ENCODE results near the gene SCAMP3. TPM values are rescaled to one million over a fixed set of nuclear protein-coding genes. Genes with fewer than 3 reads are reported as not detected.

The SCAMP3 gene
- total and polyA plus RNA-seq, 2 donors from 2014 or later: 66.7 to 89.1 TPM

DNA sequence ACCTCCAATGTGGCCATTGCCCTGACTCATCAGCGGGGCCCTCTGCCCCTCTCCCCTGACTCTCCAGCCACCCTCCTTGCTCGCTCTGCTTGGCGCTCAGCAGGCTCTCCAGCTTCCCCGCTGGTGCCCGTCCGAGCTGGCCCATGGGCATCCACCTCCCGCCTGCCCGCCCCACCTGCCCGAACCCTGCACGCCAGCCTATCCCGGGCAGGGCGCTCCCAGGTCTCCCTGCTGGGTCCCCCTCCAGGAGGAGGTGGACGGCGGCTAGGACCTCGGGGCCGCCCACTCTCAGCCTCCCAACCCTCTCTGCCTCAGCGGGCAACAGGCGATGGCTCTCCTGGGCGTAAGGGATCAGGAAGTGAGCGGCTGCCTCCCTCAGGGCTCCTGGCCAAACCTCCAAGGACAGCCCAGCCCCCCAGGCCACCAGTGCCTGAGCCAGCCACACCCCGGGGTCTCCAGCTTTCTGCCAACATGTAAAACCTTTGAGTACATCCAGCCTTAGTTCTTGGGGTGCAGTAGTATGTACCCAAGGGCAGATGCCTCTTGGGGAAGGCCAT is 25.9 kb upstream of the SCAMP3 start:
- no peaks in the 10 kb centered on the region for H3K27me3 ChIP-seq (ENCODE audit: control insufficient read depth, insufficient read depth, low read length)
- H3K9ac ChIP-seq (ENCODE audit: low read length in 3 of 3): no peak overlapping the region
- no peak overlapping the region for H3K4me3 ChIP-seq (ENCODE audit: low read length in 3 of 3)
- TF ChIP-seq CTCF (IDR thresholded peaks at IDR 0.05; ENCODE audit: borderline replicate concordance, extremely low read depth, insufficient read depth): no peak
- no peaks in the 10 kb centered on the region for H3K4me1 ChIP-seq (ENCODE audit: control insufficient read depth in 2 of 3, insufficient read depth in 2 of 3, low read depth in 1 of 3, low read length in 3 of 3)
- intact Hi-C loops (cut with DNase I): no loop called here
- no peak for DNase-seq
- H3K36me3 ChIP-seq (ENCODE audit: control insufficient read depth in 2 of 3, insufficient read depth in 3 of 3, low read length in 3 of 3): no peaks in the 10 kb centered on the region
- no peak overlapping the region for H3K27ac ChIP-seq (ENCODE audit: low read depth in 2 of 2, low read length in 2 of 2)
- no peak for FAIRE-seq
- H3K9me3 ChIP-seq (ENCODE audit: control insufficient read depth in 2 of 3, insufficient read depth in 1 of 3, low read length in 3 of 3): no peaks in the 10 kb centered on the region

GRCh38 chr1:155286544-155286943 is 24.4 kb upstream of the SCAMP3 start:
- intact Hi-C loops (cut with DNase I): no loop called here
- no peak for TF ChIP-seq CTCF (IDR thresholded peaks at IDR 0.05; ENCODE audit: borderline replicate concordance, extremely low read depth, insufficient read depth)
- no peak for FAIRE-seq

GRCh38 chr1:155285631-155286044 is 23.5 kb upstream of the SCAMP3 start:
- FAIRE-seq: no peak
- H3K9me3 ChIP-seq (ENCODE audit: control insufficient read depth in 2 of 3, insufficient read depth in 1 of 3, low read length in 3 of 3): no peaks in the 10 kb centered on the region

More at GRCh38 chr1:155286544-155286943, 24.4 kb upstream of the SCAMP3 start:
- H3K27ac ChIP-seq (ENCODE audit: low read depth in 2 of 2, low read length in 2 of 2): no peak overlapping the region
- H3K4me3 ChIP-seq (ENCODE audit: low read length in 3 of 3): no peak overlapping the region
- no peaks in the 10 kb centered on the region for H3K27me3 ChIP-seq (ENCODE audit: control insufficient read depth, insufficient read depth, low read length)
- no peaks in the 10 kb centered on the region for H3K9me3 ChIP-seq (ENCODE audit: control insufficient read depth in 2 of 3, insufficient read depth in 1 of 3, low read length in 3 of 3)
- H3K36me3 ChIP-seq (ENCODE audit: control insufficient read depth in 2 of 3, insufficient read depth in 3 of 3, low read length in 3 of 3): no peaks in the 10 kb centered on the region
- DNase-seq: no peak
- H3K9ac ChIP-seq (ENCODE audit: low read length in 3 of 3): no peak overlapping the region
- no peaks in the 10 kb centered on the region for H3K4me1 ChIP-seq (ENCODE audit: control insufficient read depth in 2 of 3, insufficient read depth in 2 of 3, low read depth in 1 of 3, low read length in 3 of 3)

More at GRCh38 chr1:155285631-155286044, 23.5 kb upstream of the SCAMP3 start:
- DNase-seq: no peak
- Histone ChIP-seq H3K4me1 (ENCODE audit: control insufficient read depth in 2 of 3, insufficient read depth in 2 of 3, low read depth in 1 of 3, low read length in 3 of 3) (no peaks in the 10 kb centered on the region), H3K27ac (ENCODE audit: low read depth in 2 of 2, low read length in 2 of 2) (no peak overlapping the region), H3K9ac (ENCODE audit: low read length in 3 of 3) (no peak overlapping the region), H3K27me3 (ENCODE audit: control insufficient read depth, insufficient read depth, low read length) (no peaks in the 10 kb centered on the region), H3K4me3 (ENCODE audit: low read length in 3 of 3) (no peak overlapping the region), H3K36me3 (ENCODE audit: control insufficient read depth in 2 of 3, insufficient read depth in 3 of 3, low read length in 3 of 3) (no peaks in the 10 kb centered on the region)
- TF ChIP-seq CTCF (IDR thresholded peaks at IDR 0.05; ENCODE audit: borderline replicate concordance, extremely low read depth, insufficient read depth): no peak
- intact Hi-C loops (cut with DNase I): no loop called here
